Hematopoietic multipotent progenitor cell treated with erythropoietin and hydrocortisone succinate and interleukin-3 and kit ligand, for 15 days (in vitro differentiated cells): Measurements from ENCODE around the gene COL20A1.

ENCODE experiments used
- DNase-seq: peaks from one replicate; pipeline ENCODE4 v3.0.0-alpha.2; 2015; ENCODE audit warnings: low spot score

The COL20A1 gene

GRCh38 chr20:63278661-63279060 is 14.3 kb upstream of the COL20A1 start:
- DNase-seq = no peak

- no peak for DNase-seq
Observed at GRCh38 chr20:63279931-63280330, 13.1 kb upstream of the COL20A1 start.

GRCh38 chr20:63280371-63280770 is 12.6 kb upstream of the COL20A1 start:
- DNase-seq = no peak

GRCh38 chr20:63280929-63281545 is 11.9 kb upstream of the COL20A1 start:
- no peak for DNase-seq

- DNase-seq = no peak
Observed at GRCh38 chr20:63281742-63282665, 11.0 kb upstream of the COL20A1 start.

GRCh38 chr20:63282946-63283345 is 10.0 kb upstream of the COL20A1 start:
- DNase-seq = no peak

GRCh38 chr20:63283397-63284082 is 9.4 kb upstream of the COL20A1 start:
- DNase-seq = no peak

- DNase-seq = no peak
Observed at GRCh38 chr20:63284083-63284440, 8.9 kb upstream of the COL20A1 start.

- no peak for DNase-seq
Observed at GRCh38 chr20:63284544-63284949, 8.4 kb upstream of the COL20A1 start.

GRCh38 chr20:63284981-63285524 is 7.9 kb upstream of the COL20A1 start:
- no peak for DNase-seq

GRCh38 chr20:63285636-63286615 is 7.1 kb upstream of the COL20A1 start:
- no peak for DNase-seq

GRCh38 chr20:63286781-63287696 is 5.9 kb upstream of the COL20A1 start:
- no peak for DNase-seq

- no peak for DNase-seq
Observed at GRCh38 chr20:63287697-63288580, 5.0 kb upstream of the COL20A1 start.

GRCh38 chr20:63288581-63289251 is 4.3 kb upstream of the COL20A1 start:
- no peak for DNase-seq

GRCh38 chr20:63289311-63290135 is 3.5 kb upstream of the COL20A1 start:
- DNase-seq = no peak

GRCh38 chr20:63290136-63290676 is 2.8 kb upstream of the COL20A1 start:
- no peak for DNase-seq

- DNase-seq = peak; percentile 33
Observed at GRCh38 chr20:63290677-63291472, 2.1 kb upstream of the COL20A1 start.
